Subcutaneous abdominal adipose tissue (tissue), 5 donors: ENCODE data around the gene TM9SF1.

ENCODE experiments used
- H3K27ac ChIP-seq: one replicate; pipeline ENCODE4 v1.7.0; 2013; ENCODE audit warnings: low read depth, mild to moderate bottlenecking, inconsistent platforms, low read length, moderate library complexity
- H3K27me3 ChIP-seq, 5 donors: one replicate each; pipeline ENCODE4 v1.7.0; 2013; ENCODE audit warnings: low read length in 5 of 5, inconsistent platforms in 1 of 5; ENCODE audit not compliant: control insufficient read depth in 5 of 5, insufficient read depth in 4 of 5
- H3K36me3 ChIP-seq, 5 donors: one replicate each; pipeline ENCODE4 v1.7.0; 2013; ENCODE audit warnings: low read length in 5 of 5; ENCODE audit not compliant: control insufficient read depth in 5 of 5, insufficient read depth in 5 of 5
- H3K4me1 ChIP-seq, 5 donors: one replicate each; pipeline ENCODE4 v1.7.0; 2013; ENCODE audit warnings: low read length in 5 of 5, mild to moderate bottlenecking in 3 of 5, moderate library complexity in 1 of 5; ENCODE audit not compliant: control insufficient read depth in 5 of 5, insufficient read depth in 5 of 5
- H3K4me3 ChIP-seq, 5 donors: one replicate each; pipeline ENCODE4 v1.7.0; 2013; ENCODE audit warnings: low read length in 5 of 5, low read depth in 1 of 5
- H3K9ac ChIP-seq, 5 donors: one replicate each; pipeline ENCODE4 v1.7.0; 2013; ENCODE audit warnings: low read length in 5 of 5, mild to moderate bottlenecking in 4 of 5, moderate library complexity in 3 of 5
- H3K9me3 ChIP-seq, 5 donors: one replicate each; pipeline ENCODE4 v1.7.0; 2013; ENCODE audit warnings: low read length in 5 of 5; ENCODE audit not compliant: control insufficient read depth in 5 of 5
- donor health status: healthy.
- donor health status: healthy.
- donor health status: healthy.
- donor health status: healthy.
- donor health status: healthy.

Gene TM9SF1

GRCh38 chr14:24155100-24155499 is 40.1 kb downstream of the TM9SF1 start:
- Histone ChIP-seq H3K27me3 (no peaks in the 10 kb centered on the region), H3K9me3 (no peaks in the 10 kb centered on the region), H3K4me1 (peaks cover 0 to 3% (median 0%) of the 10 kb centered on the region in 5 donors), H3K4me3 (no peak overlapping the region), H3K36me3 (peaks cover 15 to 81% (median 70%) of the 10 kb centered on the region in 5 donors), H3K27ac (no peak overlapping the region), H3K9ac (peak overlapping the region in 1 of 5 donors; percentile 19)

- Histone ChIP-seq H3K36me3 (peaks cover 9 to 71% (median 58%) of the 10 kb centered on the region in 5 donors), H3K27ac (no peak overlapping the region), H3K9me3 (no peaks in the 10 kb centered on the region), H3K9ac (no peak overlapping the region), H3K4me3 (no peak overlapping the region), H3K27me3 (no peaks in the 10 kb centered on the region), H3K4me1 (peaks cover 5 to 16% (median 15%) of the 10 kb centered on the region in 5 donors)
Observed at GRCh38 chr14:24151404-24152080, 43.7 kb downstream of the TM9SF1 start.

- Histone ChIP-seq H3K9ac (no peak overlapping the region), H3K36me3 (peaks cover 9 to 66% (median 54%) of the 10 kb centered on the region in 5 donors), H3K27me3 (no peaks in the 10 kb centered on the region), H3K27ac (no peak overlapping the region), H3K9me3 (no peaks in the 10 kb centered on the region), H3K4me1 (peaks cover 7 to 20% (median 18%) of the 10 kb centered on the region in 5 donors), H3K4me3 (no peak overlapping the region)
Observed at GRCh38 chr14:24150993-24151392, 44.2 kb downstream of the TM9SF1 start.

- no peak overlapping the region for H3K9ac ChIP-seq
- no peaks in the 10 kb centered on the region for H3K27me3 ChIP-seq
- H3K27ac ChIP-seq, result no peak overlapping the region
- H3K36me3 ChIP-seq, result peaks cover 6 to 61% (median 50%) of the 10 kb centered on the region in 5 donors
- H3K4me3 ChIP-seq, result no peak overlapping the region
- H3K4me1 ChIP-seq, result peaks cover 10 to 24% (median 21%) of the 10 kb centered on the region in 5 donors
- no peaks in the 10 kb centered on the region for H3K9me3 ChIP-seq
Observed at GRCh38 chr14:24150567-24150966, 44.7 kb downstream of the TM9SF1 start.

GRCh38 chr14:24150061-24150460 is 45.2 kb downstream of the TM9SF1 start:
- Histone ChIP-seq H3K27me3 (no peaks in the 10 kb centered on the region), H3K9ac (no peak overlapping the region), H3K9me3 (no peaks in the 10 kb centered on the region), H3K4me3 (no peak overlapping the region), H3K27ac (no peak overlapping the region), H3K36me3 (peaks cover 5 to 57% (median 45%) of the 10 kb centered on the region in 5 donors), H3K4me1 (peaks cover 10 to 30% (median 25%) of the 10 kb centered on the region in 5 donors)

GRCh38 chr14:24149302-24149969 is 45.8 kb downstream of the TM9SF1 start:
- H3K4me1 ChIP-seq, result peaks cover 10 to 30% (median 25%) of the 10 kb centered on the region in 5 donors
- H3K27ac ChIP-seq, result no peak overlapping the region
- peak overlapping the region in 1 of 5 donors; percentile 13 for H3K9ac ChIP-seq
- H3K9me3 ChIP-seq, result no peaks in the 10 kb centered on the region
- H3K36me3 ChIP-seq, result peaks cover 2 to 54% (median 38%) of the 10 kb centered on the region in 5 donors
- no peak overlapping the region for H3K4me3 ChIP-seq
- no peaks in the 10 kb centered on the region for H3K27me3 ChIP-seq

GRCh38 chr14:24147761-24148428 is 47.3 kb downstream of the TM9SF1 start:
- H3K27me3 ChIP-seq, result no peaks in the 10 kb centered on the region
- peaks cover 2 to 59% (median 39%) of the 10 kb centered on the region in 5 donors for H3K36me3 ChIP-seq
- H3K9ac ChIP-seq, result peak overlapping the region; percentile 38 to 92 (median 87)
- H3K9me3 ChIP-seq, result no peaks in the 10 kb centered on the region
- peak overlapping the region; percentile 83 to 96 (median 93) for H3K4me3 ChIP-seq
- peak overlapping the region; percentile 98 for H3K27ac ChIP-seq
- H3K4me1 ChIP-seq, result peaks cover 10 to 30% (median 25%) of the 10 kb centered on the region in 5 donors

GRCh38 chr14:24146978-24147760 is 48.1 kb downstream of the TM9SF1 start, which contains the start of gene RNF31:
Gene RNF31 (plus strand): TSS chr14:24147498. CDS start chr14:24147699, 201 bp downstream.
- H3K9me3 ChIP-seq, result no peaks in the 10 kb centered on the region
- H3K4me1 ChIP-seq, result peaks cover 10 to 31% (median 26%) of the 10 kb centered on the region in 5 donors
- H3K27me3 ChIP-seq, result no peaks in the 10 kb centered on the region
- peak within 1 kb of the TSS; percentile 98 for H3K27ac ChIP-seq
- peak within 1 kb of the TSS; percentile 91 to 95 (median 92) for H3K9ac ChIP-seq
- peak within 1 kb of the TSS; percentile 87 to 96 (median 93) for H3K4me3 ChIP-seq
- H3K36me3 ChIP-seq, result peaks cover 2 to 52% (median 35%) of the 10 kb centered on the region in 5 donors

GRCh38 chr14:24146453-24146977 is 48.7 kb downstream of the TM9SF1 start, which contains the start of gene PSME2:
Gene PSME2 (minus strand): TSS chr14:24146610. CDS start chr14:24146581, 29 bp downstream.
- H3K9me3 ChIP-seq, result no peaks in the 10 kb centered on the region
- H3K4me1 ChIP-seq, result peaks cover 13 to 37% (median 32%) of the 10 kb centered on the region in 5 donors
- peak within 1 kb of the TSS; percentile 87 to 96 (median 93) for H3K4me3 ChIP-seq
- H3K27ac ChIP-seq, result peak within 1 kb of the TSS; percentile 98
- peaks cover 2 to 45% (median 28%) of the 10 kb centered on the region in 5 donors for H3K36me3 ChIP-seq
- H3K27me3 ChIP-seq, result no peaks in the 10 kb centered on the region
- peak within 1 kb of the TSS; percentile 91 to 95 (median 92) for H3K9ac ChIP-seq
